Measurements from ENCODE around the gene HAPLN3. TPM values are rescaled to one million over a fixed set of nuclear protein-coding genes. Genes with fewer than 3 reads are reported as not detected.

Gene HAPLN3
- total and polyA plus RNA-seq, 2 of the 4 experiments (the other 2 are of a cell fraction) = 5.9 to 28.6 TPM

DNA sequence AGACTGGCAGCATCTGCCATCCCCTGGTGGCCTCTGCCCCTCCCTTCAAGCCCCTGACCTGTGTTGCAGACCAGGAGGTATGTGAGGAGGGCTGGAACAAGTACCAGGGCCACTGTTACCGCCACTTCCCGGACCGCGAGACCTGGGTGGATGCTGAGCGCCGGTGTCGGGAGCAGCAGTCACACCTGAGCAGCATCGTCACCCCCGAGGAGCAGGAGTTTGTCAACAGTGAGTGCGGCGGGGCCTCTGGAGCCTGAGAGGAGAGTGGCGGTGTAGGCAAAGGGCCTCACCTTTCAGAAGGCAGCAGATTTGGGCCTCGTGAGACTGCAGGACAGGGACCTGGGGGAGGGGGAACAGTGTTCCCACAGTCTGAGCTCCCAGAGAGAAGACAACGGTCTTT, 24.0 kb downstream of the HAPLN3 start:
- Histone ChIP-seq H3K4me3 (ENCODE audit: insufficient read depth, low read depth, low read length) (no peak overlapping the region), H3K27me3 (ENCODE audit: control insufficient read depth, insufficient read depth, low read length) (peaks cover 34% of the 10 kb centered on the region), H4K20me1 (ENCODE audit: insufficient read depth, low read length) (no peaks in the 10 kb centered on the region), H3K9me1 (ENCODE audit: insufficient read depth, low read length) (no peaks in the 10 kb centered on the region), H2AK5ac (ENCODE audit: low read depth, low read length) (no peak overlapping the region), H3K9me3 (ENCODE audit: control insufficient read depth, insufficient read depth, low read length) (no peaks in the 10 kb centered on the region), H3K23ac (ENCODE audit: low read depth, low read length) (no peak overlapping the region), H2AFZ (replicated peaks; ENCODE audit: low read length, poor library complexity) (no peak overlapping the region), H2BK20ac (ENCODE audit: low read depth, low read length) (no peak overlapping the region), H2BK5ac (ENCODE audit: low read depth, low read length, poor library complexity, severe bottlenecking) (no peak overlapping the region), H2BK120ac (ENCODE audit: low read depth, low read length) (no peak overlapping the region), H3K9ac (ENCODE audit: low read depth, low read length) (no peak overlapping the region), H3K36me3 (ENCODE audit: control insufficient read depth, insufficient read depth, low read length) (peaks cover 5% of the 10 kb centered on the region), H3K4me1 (ENCODE audit: control insufficient read depth, insufficient read depth, low read length) (no peaks in the 10 kb centered on the region), H4K91ac (ENCODE audit: insufficient read depth, low read depth, low read length) (no peak overlapping the region), H3K4ac (ENCODE audit: low read depth, low read length) (no peak overlapping the region), H3K79me1 (ENCODE audit: low read depth in 1 of 2, low read length in 2 of 2) (no peaks in the 10 kb centered on the region), H3K14ac (replicated peaks; ENCODE audit: low read depth, low read length) (no peak overlapping the region), H4K5ac (ENCODE audit: low read depth, low read length) (no peak overlapping the region), H2BK15ac (ENCODE audit: low read depth, low read length) (no peak overlapping the region), H3K4me2 (ENCODE audit: low read depth, low read length) (no peak overlapping the region), H3K27ac (ENCODE audit: insufficient read depth, low read length) (no peak overlapping the region), H3K18ac (ENCODE audit: low read depth, low read length) (no peak overlapping the region), H2AK9ac (replicated peaks; ENCODE audit: low read depth, low read length, poor library complexity) (no peak overlapping the region), H3K56ac (ENCODE audit: extremely low read depth, insufficient read depth, low read length) (no peak overlapping the region), H4K8ac (ENCODE audit: low read depth in 2 of 2, low read length in 2 of 2) (no peak overlapping the region)
- no peak for DNase-seq
- intact Hi-C loops (cut with micrococcal nuclease) (no loop called here), dilution Hi-C loops (cut with HindIII; ENCODE audit: low sequenced_read_pairs, unreplicated experiment) (no loop called here), in situ Hi-C loops (cut with MboI; ENCODE audit: low sequenced_read_pairs) (no loop called here)
- ChIA-PET CTCF (no interaction called here), POLR2A (ENCODE audit: unreplicated experiment) (no interaction called here)
- TF ChIP-seq POLR2A (IDR thresholded peaks at IDR 0.05; ENCODE audit: low read depth, low read length) (no peak), CHD1 (IDR thresholded peaks at IDR 0.05; ENCODE audit: low read depth, low read length) (no peak)
- no peak for ATAC-seq (ENCODE audit: low read depth)
- no TSS peak for BruUV-seq (replicated peaks)
- 86% methylated on average over 10 of the region's 14 CpGs; no CpG with 5 or more reads in 1 of the 2 experiments for WGBS, 2 experiments (ENCODE audit: extremely low coverage in 2 of 2, insufficient read length in 1 of 2)

Measured in IMR-90 (cell line).